ENCODE data around the gene THBS3. TPM values are rescaled to one million over a fixed set of nuclear protein-coding genes. Genes with fewer than 3 reads are reported as not detected.
"Not testable (repeated sequence)": the region's sequence is repeated elsewhere in the genome, so short reads cannot be mapped to it uniquely, and the experiment has no call there.

THBS3 gene
- total RNA-seq, 1 experiment from 2014 or later = 11.0 TPM

GRCh38 chr1:155197901-155198546 lies 9.7 kb downstream of the THBS3 start:
- Histone ChIP-seq H3K9me3 (no peaks in the 10 kb centered on the region), H3K27me3 (no peaks in the 10 kb centered on the region), H3K36me3 (no peaks in the 10 kb centered on the region), H3K4me3 (no peak overlapping the region)
- DNase-seq = no peak

GRCh38 chr1:155196893-155197638 lies 10.6 kb downstream of the THBS3 start:
- Histone ChIP-seq H3K4me3 (no peak overlapping the region), H3K9me3 (no peaks in the 10 kb centered on the region), H3K27me3 (no peaks in the 10 kb centered on the region), H3K36me3 (no peaks in the 10 kb centered on the region)
- DNase-seq = no peak

- no peaks in the 10 kb centered on the region for H3K9me3 ChIP-seq
- no peak for DNase-seq
- H3K4me3 ChIP-seq = no peak overlapping the region
- H3K27me3 ChIP-seq = no peaks in the 10 kb centered on the region
- no peaks in the 10 kb centered on the region for H3K36me3 ChIP-seq
These were observed 11.4 kb downstream of the THBS3 start for GRCh38 chr1:155196103-155196892.

GRCh38 chr1:155195201-155196102 lies 12.2 kb downstream of the THBS3 start:
- Histone ChIP-seq H3K27me3 (no peaks in the 10 kb centered on the region), H3K9me3 (no peaks in the 10 kb centered on the region), H3K4me3 (peak overlapping the region; percentile 41), H3K36me3 (no peaks in the 10 kb centered on the region)
- no peak for DNase-seq

GRCh38 chr1:155193991-155194240 lies 13.8 kb downstream of the THBS3 start:
- not testable (repeated sequence) for DNase-seq, H3K36me3 ChIP-seq, H3K27me3 ChIP-seq, H3K9me3 ChIP-seq
- H3K4me3 ChIP-seq = peak overlapping the region; percentile 41

- Histone ChIP-seq H3K4me3 (peak overlapping the region; percentile 41), H3K27me3 (no peaks in the 10 kb centered on the region), H3K36me3 (no peaks in the 10 kb centered on the region), H3K9me3 (no peaks in the 10 kb centered on the region)
- DNase-seq = peak; percentile 93
These were observed 14.3 kb downstream of the THBS3 start for GRCh38 chr1:155193275-155193990.

- no peaks in the 10 kb centered on the region for H3K27me3 ChIP-seq
- DNase-seq = no peak
- H3K36me3 ChIP-seq = no peaks in the 10 kb centered on the region
- peak overlapping the region; percentile 41 for H3K4me3 ChIP-seq
- no peaks in the 10 kb centered on the region for H3K9me3 ChIP-seq
These were observed 15.1 kb downstream of the THBS3 start for GRCh38 chr1:155192346-155193274.

- H3K27me3 ChIP-seq = no peaks in the 10 kb centered on the region
- no peaks in the 10 kb centered on the region for H3K36me3 ChIP-seq
- H3K9me3 ChIP-seq = no peaks in the 10 kb centered on the region
- H3K4me3 ChIP-seq = no peak overlapping the region
- no peak for DNase-seq
These were observed 15.8 kb downstream of the THBS3 start for GRCh38 chr1:155191904-155192303.

- not testable (repeated sequence) for H3K27me3 ChIP-seq, H3K36me3 ChIP-seq, H3K4me3 ChIP-seq, DNase-seq, H3K9me3 ChIP-seq
These were observed 17.8 kb downstream of the THBS3 start for GRCh38 chr1:155189926-155190325.

- Histone ChIP-seq H3K9me3 (no peaks in the 10 kb centered on the region), H3K4me3 (no peak overlapping the region), H3K27me3 (no peaks in the 10 kb centered on the region), H3K36me3 (no peaks in the 10 kb centered on the region)
- no peak for DNase-seq
These were observed 19.4 kb downstream of the THBS3 start for GRCh38 chr1:155188268-155188667.

GRCh38 chr1:155187456-155187891 lies 20.2 kb downstream of the THBS3 start:
- no peak overlapping the region for H3K4me3 ChIP-seq
- no peaks in the 10 kb centered on the region for H3K36me3 ChIP-seq
- no peaks in the 10 kb centered on the region for H3K27me3 ChIP-seq
- no peaks in the 10 kb centered on the region for H3K9me3 ChIP-seq
- DNase-seq = no peak

GRCh38 chr1:155186794-155187455 lies 20.8 kb downstream of the THBS3 start:
- no peak overlapping the region for H3K4me3 ChIP-seq
- H3K36me3 ChIP-seq = no peaks in the 10 kb centered on the region
- no peaks in the 10 kb centered on the region for H3K9me3 ChIP-seq
- H3K27me3 ChIP-seq = no peaks in the 10 kb centered on the region
- DNase-seq = no peak

- no peak overlapping the region for H3K4me3 ChIP-seq
- H3K36me3 ChIP-seq = no peaks in the 10 kb centered on the region
- H3K9me3 ChIP-seq = no peaks in the 10 kb centered on the region
- no peak for DNase-seq
- no peaks in the 10 kb centered on the region for H3K27me3 ChIP-seq
These were observed 21.5 kb downstream of the THBS3 start for GRCh38 chr1:155186067-155186793.

- no peaks in the 10 kb centered on the region for H3K9me3 ChIP-seq
- no peaks in the 10 kb centered on the region for H3K36me3 ChIP-seq
- DNase-seq = no peak
- H3K27me3 ChIP-seq = no peaks in the 10 kb centered on the region
- H3K4me3 ChIP-seq = no peak overlapping the region
These were observed 22.0 kb downstream of the THBS3 start for GRCh38 chr1:155185783-155186066.

Measured in MG63 (cell line).